HL-60 (cell line): Measurements from ENCODE around the gene SYT6.

ENCODE experiments used
- DNase-seq, 2 experiments: peaks; one replicate each; pipeline ENCODE4 v3.0.0-alpha.2; 2010 to 2020; ENCODE audit warnings: low read depth in 1 of 2, low spot score in 1 of 2
- H3K27ac ChIP-seq: fragments of 250-450 bp; sonication (Bioruptor Pico); replicated peaks from 2 replicates; pipeline ENCODE4 v1.5.1; 2020; ENCODE audit warnings: mild to moderate bottlenecking, moderate library complexity
- H3K27me3 ChIP-seq: fragments of 250-450 bp; sonication (Bioruptor Pico); 2 replicates; pipeline ENCODE4 v1.5.1; 2021; ENCODE audit warnings: mild to moderate bottlenecking, moderate library complexity; ENCODE audit not compliant: insufficient read depth, poor library complexity, severe bottlenecking
- H3K4me3 ChIP-seq: replicated peaks from 2 replicates; pipeline ENCODE4 v1.5.1; 2011; ENCODE audit warnings: mild to moderate bottlenecking, control low read depth, low read length; ENCODE audit not compliant: insufficient read depth
- GABPA ChIP-seq: IDR thresholded peaks from 2 replicates; pipeline ENCODE4 v1.6.1; 2012; ENCODE audit warnings: low read depth
- POLR2AphosphoS5 ChIP-seq: IDR thresholded peaks from 2 replicates; pipeline ENCODE4 v1.6.1; 2012; ENCODE audit warnings: low read depth
- SPI1 ChIP-seq: IDR thresholded peaks from 2 replicates; pipeline ENCODE4 v1.6.1; 2012; ENCODE audit warnings: low read depth, mild to moderate bottlenecking, borderline replicate concordance
- TF ChIP-seq, protein P1 (sequence below): IDR thresholded peaks from one replicate; pipeline ENCODE4 v1.5.1; 2011; ENCODE audit warnings: low read length, control low read depth, inconsistent platforms; ENCODE audit not compliant: insufficient read depth
- TF ChIP-seq, protein P2 (sequence below): IDR thresholded peaks from 2 replicates; pipeline ENCODE4 v1.6.1; 2012; ENCODE audit warnings: low read depth; ENCODE audit not compliant: insufficient replicate concordance

SYT6 gene

DNA sequence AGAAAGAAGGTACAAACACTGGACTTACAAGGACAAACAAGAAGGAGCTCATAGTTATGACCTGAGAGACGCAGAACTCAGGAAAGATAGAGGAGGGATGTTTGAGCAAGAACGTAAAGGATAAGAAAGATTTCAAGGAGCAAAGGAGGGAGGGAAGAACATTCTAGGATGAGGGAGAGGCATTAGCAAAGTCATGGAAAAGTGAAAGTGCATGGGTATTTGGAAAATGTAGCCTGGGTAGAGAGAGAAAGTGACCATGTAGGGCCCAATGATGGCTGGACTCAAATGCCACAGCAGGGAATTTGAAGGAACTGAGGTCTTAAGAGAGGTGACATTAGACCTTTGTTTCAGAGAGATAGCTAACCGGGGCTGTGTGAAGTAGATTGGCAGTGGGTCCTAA, 76.5 kb downstream of the SYT6 start:
- Histone ChIP-seq H3K27me3 (no peaks in the 10 kb centered on the region), H3K4me3 (no peak overlapping the region), H3K27ac (no peak overlapping the region)
- no peak for DNase-seq
- TF ChIP-seq, protein P1, sequence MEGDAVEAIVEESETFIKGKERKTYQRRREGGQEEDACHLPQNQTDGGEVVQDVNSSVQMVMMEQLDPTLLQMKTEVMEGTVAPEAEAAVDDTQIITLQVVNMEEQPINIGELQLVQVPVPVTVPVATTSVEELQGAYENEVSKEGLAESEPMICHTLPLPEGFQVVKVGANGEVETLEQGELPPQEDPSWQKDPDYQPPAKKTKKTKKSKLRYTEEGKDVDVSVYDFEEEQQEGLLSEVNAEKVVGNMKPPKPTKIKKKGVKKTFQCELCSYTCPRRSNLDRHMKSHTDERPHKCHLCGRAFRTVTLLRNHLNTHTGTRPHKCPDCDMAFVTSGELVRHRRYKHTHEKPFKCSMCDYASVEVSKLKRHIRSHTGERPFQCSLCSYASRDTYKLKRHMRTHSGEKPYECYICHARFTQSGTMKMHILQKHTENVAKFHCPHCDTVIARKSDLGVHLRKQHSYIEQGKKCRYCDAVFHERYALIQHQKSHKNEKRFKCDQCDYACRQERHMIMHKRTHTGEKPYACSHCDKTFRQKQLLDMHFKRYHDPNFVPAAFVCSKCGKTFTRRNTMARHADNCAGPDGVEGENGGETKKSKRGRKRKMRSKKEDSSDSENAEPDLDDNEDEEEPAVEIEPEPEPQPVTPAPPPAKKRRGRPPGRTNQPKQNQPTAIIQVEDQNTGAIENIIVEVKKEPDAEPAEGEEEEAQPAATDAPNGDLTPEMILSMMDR = no peak
- TF ChIP-seq, protein P2, sequence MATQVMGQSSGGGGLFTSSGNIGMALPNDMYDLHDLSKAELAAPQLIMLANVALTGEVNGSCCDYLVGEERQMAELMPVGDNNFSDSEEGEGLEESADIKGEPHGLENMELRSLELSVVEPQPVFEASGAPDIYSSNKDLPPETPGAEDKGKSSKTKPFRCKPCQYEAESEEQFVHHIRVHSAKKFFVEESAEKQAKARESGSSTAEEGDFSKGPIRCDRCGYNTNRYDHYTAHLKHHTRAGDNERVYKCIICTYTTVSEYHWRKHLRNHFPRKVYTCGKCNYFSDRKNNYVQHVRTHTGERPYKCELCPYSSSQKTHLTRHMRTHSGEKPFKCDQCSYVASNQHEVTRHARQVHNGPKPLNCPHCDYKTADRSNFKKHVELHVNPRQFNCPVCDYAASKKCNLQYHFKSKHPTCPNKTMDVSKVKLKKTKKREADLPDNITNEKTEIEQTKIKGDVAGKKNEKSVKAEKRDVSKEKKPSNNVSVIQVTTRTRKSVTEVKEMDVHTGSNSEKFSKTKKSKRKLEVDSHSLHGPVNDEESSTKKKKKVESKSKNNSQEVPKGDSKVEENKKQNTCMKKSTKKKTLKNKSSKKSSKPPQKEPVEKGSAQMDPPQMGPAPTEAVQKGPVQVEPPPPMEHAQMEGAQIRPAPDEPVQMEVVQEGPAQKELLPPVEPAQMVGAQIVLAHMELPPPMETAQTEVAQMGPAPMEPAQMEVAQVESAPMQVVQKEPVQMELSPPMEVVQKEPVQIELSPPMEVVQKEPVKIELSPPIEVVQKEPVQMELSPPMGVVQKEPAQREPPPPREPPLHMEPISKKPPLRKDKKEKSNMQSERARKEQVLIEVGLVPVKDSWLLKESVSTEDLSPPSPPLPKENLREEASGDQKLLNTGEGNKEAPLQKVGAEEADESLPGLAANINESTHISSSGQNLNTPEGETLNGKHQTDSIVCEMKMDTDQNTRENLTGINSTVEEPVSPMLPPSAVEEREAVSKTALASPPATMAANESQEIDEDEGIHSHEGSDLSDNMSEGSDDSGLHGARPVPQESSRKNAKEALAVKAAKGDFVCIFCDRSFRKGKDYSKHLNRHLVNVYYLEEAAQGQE = no peak
- no peak for TF ChIP-seq POLR2AphosphoS5
- no peak for TF ChIP-seq GABPA
- TF ChIP-seq SPI1 = no peak

DNA sequence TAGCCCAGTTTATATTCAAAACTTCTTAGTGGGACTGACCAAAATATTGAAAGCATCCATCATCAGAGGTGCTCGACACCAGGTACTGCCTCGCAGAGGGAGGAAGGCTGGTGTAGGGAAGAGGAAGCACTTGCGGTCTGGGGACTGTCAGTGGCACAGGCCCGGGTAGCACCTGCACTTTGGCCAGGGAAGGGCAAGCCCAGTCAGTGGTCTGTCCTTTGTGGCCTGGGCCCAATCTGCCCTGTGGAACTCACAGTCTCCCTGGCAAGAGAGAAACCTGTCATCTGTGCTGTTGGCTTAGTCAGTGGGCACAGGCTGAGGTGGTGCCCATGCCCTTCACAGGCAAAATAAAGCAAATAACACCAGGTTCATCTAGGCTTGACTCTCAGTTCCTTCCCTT, 77.4 kb downstream of the SYT6 start:
- no peak overlapping the region for H3K4me3 ChIP-seq
- H3K27ac ChIP-seq = no peak overlapping the region
- TF ChIP-seq, protein P2 = no peak
- TF ChIP-seq, protein P1 = no peak
- TF ChIP-seq SPI1 (no peak), POLR2AphosphoS5 (no peak), GABPA (no peak)
- H3K27me3 ChIP-seq = no peaks in the 10 kb centered on the region
- no peak for DNase-seq

DNA sequence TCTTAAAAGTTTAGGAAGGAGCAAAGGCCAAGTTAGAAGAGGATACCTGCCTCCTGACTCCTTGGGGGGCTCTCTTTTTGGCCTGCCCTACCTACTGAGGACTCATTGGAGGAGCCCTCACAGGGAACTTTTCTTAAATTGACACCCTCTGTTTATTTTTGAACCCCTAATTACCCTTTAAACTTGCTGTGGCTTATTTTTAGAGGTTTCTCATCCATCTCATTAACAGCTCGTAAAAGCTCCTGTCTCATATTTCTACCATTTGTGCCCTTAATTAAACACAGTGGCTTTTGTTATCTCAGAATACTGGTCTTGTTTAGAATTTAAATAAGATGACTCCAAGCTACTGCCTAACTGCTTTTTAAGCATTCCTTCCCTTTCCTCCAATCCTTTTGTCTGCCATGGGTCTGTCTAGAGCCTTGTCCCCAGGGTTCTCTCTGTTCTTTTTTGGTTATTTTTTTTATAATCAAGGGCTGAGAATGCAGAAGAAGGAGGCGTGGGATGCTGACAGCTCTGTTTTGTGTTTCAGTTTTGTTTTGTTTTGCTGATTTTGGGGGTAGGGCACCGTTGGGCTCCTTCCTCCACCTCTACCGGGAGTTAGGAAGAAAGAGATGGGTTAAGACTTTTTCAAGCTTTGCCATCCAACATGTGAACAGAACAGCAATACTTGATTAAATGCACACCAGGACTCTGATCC, 78.0 kb downstream of the SYT6 start:
- H3K4me3 ChIP-seq = no peak overlapping the region
- no peaks in the 10 kb centered on the region for H3K27me3 ChIP-seq
- TF ChIP-seq SPI1 (no peak), POLR2AphosphoS5 (no peak), GABPA (no peak)
- TF ChIP-seq, protein P1 = no peak
- TF ChIP-seq, protein P2 = no peak
- DNase-seq = no peak
- H3K27ac ChIP-seq = no peak overlapping the region
